Sigmoid colon (tissue), 7 donors: ENCODE measurements around the gene PPP2R2C. TPM values are rescaled to one million over a fixed set of nuclear protein-coding genes. Genes with fewer than 3 reads are reported as not detected.

ENCODE experiments used
- DNase-seq: peaks from one replicate; pipeline ENCODE4 v3.0.0-alpha.2; 2019
- H3K27ac ChIP-seq, 4 donors: fragments of 200-600 bp; sonication (generic); one replicate each; pipeline ENCODE4 v1.5.1; 2016 to 2019; ENCODE audit warnings: mild to moderate bottlenecking in 1 of 4
- H3K27me3 ChIP-seq, 3 donors: fragments of 200-600 bp; sonication (generic); one replicate each; pipeline ENCODE4 v1.5.1; 2019; ENCODE audit warnings: mild to moderate bottlenecking in 1 of 3
- H3K36me3 ChIP-seq, 4 donors: fragments of 200-600 bp; sonication (generic); one replicate each; pipeline ENCODE4 v1.5.1; 2016 to 2019
- H3K4me1 ChIP-seq, 4 donors: fragments of 200-600 bp; sonication (generic); one replicate each; pipeline ENCODE4 v1.5.1; 2017 to 2019
- H3K4me3 ChIP-seq, 4 donors: fragments of 200-600 bp; sonication (generic); one replicate each; pipeline ENCODE4 v1.5.1; 2017 to 2019; ENCODE audit warnings: mild to moderate bottlenecking in 2 of 4, moderate library complexity in 1 of 4
- H3K9me3 ChIP-seq, 4 donors: fragments of 200-600 bp in 3 of 4; sonication (generic) in 3 of 4; one replicate each; pipeline versions ENCODE4 v1.5.1 to v1.6.1; 2013 to 2019
- EP300 ChIP-seq, 4 donors: sonication (generic); formaldehyde crosslinking; IDR thresholded peaks; one replicate each; pipeline ENCODE4 v1.6.1; 2017; ENCODE audit warnings: antibody characterized with exemption in 4 of 4
- POLR2A ChIP-seq, 2 donors: fragments of 450-650 bp; IDR thresholded peaks; one replicate each; pipeline ENCODE4 v1.6.1; 2016; ENCODE audit warnings: antibody characterized with exemption in 2 of 2, mild to moderate bottlenecking in 2 of 2, moderate library complexity in 2 of 2
- POLR2AphosphoS5 ChIP-seq, 4 donors: sonication (generic); formaldehyde crosslinking; IDR thresholded peaks; one replicate each; pipeline ENCODE4 v1.6.1; 2017; ENCODE audit warnings: antibody characterized with exemption in 4 of 4
- whole genome bisulfite sequencing, 2 donors: extraction: QIAGEN DNeasy Blood & Tissue Kit; methylation state at CpG; one replicate each; pipeline ENCODE4 v1.1.7; 2013; 5-methylcytosine and 5-hydroxymethylcytosine counted together
- intact Hi-C: fragments of 100-400 bp; cut with DNase I; formaldehyde crosslinking; loops from one replicate; pipeline ENCODE4 v1.15.1; 2023
- polyA plus RNA-seq, 3 donors: library from polyadenylated mRNA; stranded (reverse); fragments of 200-250 nt; gene quantifications; one replicate each; pipeline ENCODE4 v1.2.3, GENCODE V29; 2013
- total RNA-seq, 4 donors: library from RNA; depleted of rRNA; stranded (reverse); fragments of >200 nt; gene quantifications; one replicate each; pipeline ENCODE4 v1.1.0, GENCODE V29; 2016
- TF ChIP-seq, protein P1 (sequence below), 4 experiments: fragments of 450-650 bp in 3 of 4; fragments of 200-600 bp in 1 of 4; IDR thresholded peaks; one replicate each; pipeline ENCODE4 v1.5.1; 2016 to 2019; ENCODE audit warnings: antibody characterized with exemption in 4 of 4, mild to moderate bottlenecking in 3 of 4, moderate library complexity in 2 of 4
- donor health status: healthy with polysubstance abuse.
- donor health status: Bipolar disorder and iron deficiency.
- donor health status: healthy.

The PPP2R2C gene
- total and polyA plus RNA-seq, 7 donors, result 0.49 to 2.8 (median 1.1) TPM; not detected in 2

DNA sequence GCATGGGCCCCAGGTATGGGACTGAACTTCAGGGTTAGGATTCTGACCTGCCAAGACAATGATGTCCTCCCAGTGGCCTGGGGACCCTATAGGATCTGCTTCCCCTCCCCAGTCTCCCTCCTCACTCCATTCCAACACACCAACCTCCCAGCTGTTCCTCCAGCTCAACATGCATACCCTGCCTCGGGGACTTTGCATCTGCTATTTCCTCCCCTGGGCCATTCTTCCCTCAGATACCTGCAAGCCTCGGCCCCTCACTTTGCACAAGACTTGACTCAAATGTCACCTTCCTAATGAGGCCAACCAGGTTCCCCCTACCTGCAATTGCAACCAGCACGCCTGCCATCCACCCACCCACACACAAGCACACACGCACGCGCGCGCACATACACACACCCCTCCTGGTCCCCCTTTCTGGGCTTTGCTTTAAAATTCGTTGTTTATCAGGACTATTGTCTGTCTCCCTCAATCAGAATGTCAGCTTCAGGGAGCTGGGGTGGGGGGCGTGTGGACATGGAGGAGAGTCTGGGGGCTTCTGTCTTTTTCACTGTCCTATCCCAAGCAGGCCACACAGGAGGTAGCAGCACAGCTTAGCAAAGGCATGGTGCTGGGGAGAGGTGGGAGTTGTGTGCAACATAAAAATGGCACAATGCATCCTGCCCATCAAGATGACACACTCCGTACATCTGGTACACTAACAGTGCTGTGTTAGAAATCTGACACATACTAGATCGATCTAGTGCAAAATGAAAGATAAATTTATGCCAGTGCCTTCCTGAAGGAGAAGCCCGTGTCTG is 20.6 kb upstream of the PPP2R2C start:
- no peak for DNase-seq
- H3K36me3 ChIP-seq, result no peaks in the 10 kb centered on the region
- TF ChIP-seq POLR2A (IDR thresholded peaks at IDR 0.05) (no peak), POLR2AphosphoS5 (IDR thresholded peaks at IDR 0.05) (no peak), EP300 (IDR thresholded peaks at IDR 0.05) (no peak)
- TF ChIP-seq, protein P1, sequence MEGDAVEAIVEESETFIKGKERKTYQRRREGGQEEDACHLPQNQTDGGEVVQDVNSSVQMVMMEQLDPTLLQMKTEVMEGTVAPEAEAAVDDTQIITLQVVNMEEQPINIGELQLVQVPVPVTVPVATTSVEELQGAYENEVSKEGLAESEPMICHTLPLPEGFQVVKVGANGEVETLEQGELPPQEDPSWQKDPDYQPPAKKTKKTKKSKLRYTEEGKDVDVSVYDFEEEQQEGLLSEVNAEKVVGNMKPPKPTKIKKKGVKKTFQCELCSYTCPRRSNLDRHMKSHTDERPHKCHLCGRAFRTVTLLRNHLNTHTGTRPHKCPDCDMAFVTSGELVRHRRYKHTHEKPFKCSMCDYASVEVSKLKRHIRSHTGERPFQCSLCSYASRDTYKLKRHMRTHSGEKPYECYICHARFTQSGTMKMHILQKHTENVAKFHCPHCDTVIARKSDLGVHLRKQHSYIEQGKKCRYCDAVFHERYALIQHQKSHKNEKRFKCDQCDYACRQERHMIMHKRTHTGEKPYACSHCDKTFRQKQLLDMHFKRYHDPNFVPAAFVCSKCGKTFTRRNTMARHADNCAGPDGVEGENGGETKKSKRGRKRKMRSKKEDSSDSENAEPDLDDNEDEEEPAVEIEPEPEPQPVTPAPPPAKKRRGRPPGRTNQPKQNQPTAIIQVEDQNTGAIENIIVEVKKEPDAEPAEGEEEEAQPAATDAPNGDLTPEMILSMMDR (IDR thresholded peaks at IDR 0.05), result no peak
- 59 to 69% methylated on average over 13 of the region's 13 CpGs for WGBS, 2 donors
- peaks cover 0 to 11% (median 0%) of the 10 kb centered on the region in 3 donors for H3K27me3 ChIP-seq
- intact Hi-C loops, result no loop called here
- no peak overlapping the region for H3K27ac ChIP-seq
- H3K4me3 ChIP-seq, result peak overlapping the region in 1 of 4 donors; percentile 6
- H3K4me1 ChIP-seq, result peaks cover 0 to 10% (median 10%) of the 10 kb centered on the region in 4 donors
- H3K9me3 ChIP-seq, result peaks cover 0 to 2% (median 0%) of the 10 kb centered on the region in 4 donors

DNA sequence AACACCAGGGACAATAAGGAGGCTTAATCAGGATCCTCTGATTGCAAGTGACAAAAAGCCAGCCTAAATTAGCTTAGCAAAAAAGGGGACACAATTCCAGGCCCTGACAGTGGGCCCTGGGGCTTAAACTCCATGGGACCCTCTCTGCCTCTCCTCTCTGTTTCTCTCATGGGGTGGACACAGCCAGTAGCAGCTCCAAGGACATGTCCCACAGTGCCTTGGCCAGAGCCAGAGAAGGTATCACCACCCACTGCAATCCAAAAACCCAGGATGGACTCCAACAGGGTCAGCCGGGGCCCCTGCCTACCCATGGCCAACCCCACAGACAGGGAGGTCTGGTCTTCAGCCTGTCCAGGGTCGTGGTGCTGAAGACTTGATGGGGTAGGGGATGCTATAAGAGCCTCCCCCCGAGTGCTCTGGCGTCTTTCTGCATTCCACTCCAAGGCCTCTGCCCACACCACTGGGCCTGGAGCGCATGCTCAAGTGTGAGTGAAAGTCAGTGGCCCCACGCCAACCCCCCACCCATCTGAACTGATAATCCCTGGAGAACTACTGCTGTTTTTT is 19.7 kb upstream of the PPP2R2C start:
- Histone ChIP-seq H3K9me3 (peaks cover 0 to 7% (median 2%) of the 10 kb centered on the region in 4 donors), H3K4me1 (peaks cover 0 to 10% (median 10%) of the 10 kb centered on the region in 4 donors), H3K4me3 (no peak overlapping the region), H3K27me3 (peaks cover 0 to 11% (median 0%) of the 10 kb centered on the region in 3 donors), H3K27ac (no peak overlapping the region), H3K36me3 (no peaks in the 10 kb centered on the region)
- DNase-seq, result no peak
- intact Hi-C loops, result no loop called here
- TF ChIP-seq, protein P1 (IDR thresholded peaks at IDR 0.05), result no peak
- TF ChIP-seq POLR2AphosphoS5 (IDR thresholded peaks at IDR 0.05) (no peak), EP300 (IDR thresholded peaks at IDR 0.05) (no peak), POLR2A (IDR thresholded peaks at IDR 0.05) (no peak)
- WGBS, 2 donors, result 88 to 89% methylated on average over 6 of the region's 6 CpGs

DNA sequence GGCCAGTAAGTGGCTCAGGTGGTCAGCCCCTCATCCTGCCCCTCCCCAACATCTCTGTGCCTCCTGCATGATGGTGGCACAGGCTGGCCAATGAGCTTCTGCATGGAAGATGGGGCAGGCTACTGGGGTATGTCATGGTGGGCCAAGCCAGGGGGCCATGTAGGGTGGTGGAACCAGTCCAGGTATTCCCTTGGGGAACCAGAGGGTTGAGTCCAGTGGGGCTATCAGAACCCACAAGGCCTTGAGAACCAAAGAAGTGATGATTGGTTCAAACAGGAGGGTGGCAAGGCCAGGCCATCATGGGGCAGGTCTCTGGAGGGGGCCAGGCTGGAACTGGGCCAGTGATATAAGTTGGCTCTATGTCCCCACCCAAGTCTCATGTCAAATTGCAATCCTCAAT is 18.8 kb upstream of the PPP2R2C start:
- DNase-seq, result no peak
- H3K27me3 ChIP-seq, result peaks cover 0 to 11% (median 0%) of the 10 kb centered on the region in 3 donors
- no peak overlapping the region for H3K4me3 ChIP-seq
- H3K36me3 ChIP-seq, result no peaks in the 10 kb centered on the region
- H3K4me1 ChIP-seq, result peaks cover 0 to 10% (median 10%) of the 10 kb centered on the region in 4 donors
- intact Hi-C loops, result no loop called here
- peaks cover 0 to 9% (median 3%) of the 10 kb centered on the region in 4 donors for H3K9me3 ChIP-seq
- no peak overlapping the region for H3K27ac ChIP-seq
- TF ChIP-seq EP300 (IDR thresholded peaks at IDR 0.05), result no peak
- TF ChIP-seq, protein P1 (IDR thresholded peaks at IDR 0.05), result no peak
- no peak for TF ChIP-seq POLR2A (IDR thresholded peaks at IDR 0.05)
- no peak for TF ChIP-seq POLR2AphosphoS5 (IDR thresholded peaks at IDR 0.05)

DNA sequence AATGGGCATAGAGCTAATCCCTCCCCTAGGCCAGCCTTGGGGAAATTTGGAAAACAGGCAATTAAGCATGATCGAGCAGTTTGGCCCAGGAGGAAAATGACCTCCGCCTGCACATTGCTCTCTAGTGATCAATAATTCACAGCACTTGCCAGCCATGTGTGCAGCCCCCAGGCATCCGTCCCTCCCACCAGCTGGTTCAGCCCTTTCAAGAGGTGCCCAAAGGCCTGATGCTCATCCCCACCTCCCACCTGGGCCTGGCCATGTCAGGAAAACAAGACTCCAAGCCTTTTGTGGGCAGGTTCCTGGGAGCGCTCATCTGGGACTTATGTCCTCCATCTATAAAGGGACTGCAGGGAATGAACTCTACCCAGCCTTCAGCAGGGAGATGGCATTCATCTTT is 17.5 kb upstream of the PPP2R2C start:
- peaks cover 0 to 15% (median 6%) of the 10 kb centered on the region in 4 donors for H3K9me3 ChIP-seq
- peaks cover 0 to 11% (median 0%) of the 10 kb centered on the region in 3 donors for H3K27me3 ChIP-seq
- no peaks in the 10 kb centered on the region for H3K36me3 ChIP-seq
- no peak overlapping the region for H3K4me3 ChIP-seq
- H3K4me1 ChIP-seq, result peaks cover 0 to 10% (median 10%) of the 10 kb centered on the region in 4 donors
- TF ChIP-seq POLR2AphosphoS5 (IDR thresholded peaks at IDR 0.05) (no peak), POLR2A (IDR thresholded peaks at IDR 0.05) (no peak), EP300 (IDR thresholded peaks at IDR 0.05) (no peak)
- TF ChIP-seq, protein P1 (IDR thresholded peaks at IDR 0.05), result no peak
- intact Hi-C loops, result no loop called here
- no peak for DNase-seq
- H3K27ac ChIP-seq, result no peak overlapping the region
- 61 to 86% methylated on average over 4 of the region's 4 CpGs for WGBS, 2 donors
